GM13977 (cell line): ENCODE results near the gene CARD18.
"Not testable (repeated sequence)": the region's sequence is repeated elsewhere in the genome, so short reads cannot be mapped to it uniquely, and the experiment has no call there.

Experiments
- DNase-seq: peaks from one replicate; pipeline ENCODE4 v3.0.0; 2012; ENCODE audit warnings: low spot score
- in situ Hi-C: fragments of 300-500 bp; cut with MboI; formaldehyde crosslinking; loops from one replicate; pipeline ENCODE4 v1.12.0; 2022; ENCODE audit warnings: low sequenced_read_pairs, low pct_unique_long_range_greater_than_20kb, mixed read lengths, inconsistent platforms; ENCODE audit not compliant: unreplicated experiment
- TF ChIP-seq, protein P1 (sequence below): IDR thresholded peaks from 2 replicates; pipeline ENCODE4 v1.5.1; 2012; ENCODE audit warnings: mild to moderate bottlenecking, control low read depth; ENCODE audit not compliant: insufficient read depth; ENCODE audit errors: extremely low read depth, missing control alignments

The CARD18 gene

DNA sequence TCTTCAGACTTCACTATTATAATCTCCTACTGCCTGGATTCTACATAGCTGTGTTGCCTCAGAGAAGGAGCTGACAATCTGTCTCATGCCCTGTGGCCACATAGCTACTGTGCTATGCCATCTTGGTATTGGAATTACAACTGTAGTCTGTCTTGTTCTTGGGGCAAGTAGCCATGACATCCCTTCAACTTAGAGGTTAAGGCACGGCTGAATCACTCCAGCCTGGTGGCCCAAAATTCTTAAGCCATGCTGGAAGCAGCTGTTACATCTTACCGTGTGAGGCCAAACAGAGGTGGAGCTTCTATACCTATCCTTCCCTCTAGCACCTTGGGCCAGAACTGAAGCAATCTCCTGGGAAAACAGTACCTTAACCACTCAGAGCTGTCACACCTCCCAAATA lies 14.8 kb downstream of the CARD18 start:
- DNase-seq, result no peak
- in situ Hi-C loops, result no loop called here
- TF ChIP-seq, protein P1, sequence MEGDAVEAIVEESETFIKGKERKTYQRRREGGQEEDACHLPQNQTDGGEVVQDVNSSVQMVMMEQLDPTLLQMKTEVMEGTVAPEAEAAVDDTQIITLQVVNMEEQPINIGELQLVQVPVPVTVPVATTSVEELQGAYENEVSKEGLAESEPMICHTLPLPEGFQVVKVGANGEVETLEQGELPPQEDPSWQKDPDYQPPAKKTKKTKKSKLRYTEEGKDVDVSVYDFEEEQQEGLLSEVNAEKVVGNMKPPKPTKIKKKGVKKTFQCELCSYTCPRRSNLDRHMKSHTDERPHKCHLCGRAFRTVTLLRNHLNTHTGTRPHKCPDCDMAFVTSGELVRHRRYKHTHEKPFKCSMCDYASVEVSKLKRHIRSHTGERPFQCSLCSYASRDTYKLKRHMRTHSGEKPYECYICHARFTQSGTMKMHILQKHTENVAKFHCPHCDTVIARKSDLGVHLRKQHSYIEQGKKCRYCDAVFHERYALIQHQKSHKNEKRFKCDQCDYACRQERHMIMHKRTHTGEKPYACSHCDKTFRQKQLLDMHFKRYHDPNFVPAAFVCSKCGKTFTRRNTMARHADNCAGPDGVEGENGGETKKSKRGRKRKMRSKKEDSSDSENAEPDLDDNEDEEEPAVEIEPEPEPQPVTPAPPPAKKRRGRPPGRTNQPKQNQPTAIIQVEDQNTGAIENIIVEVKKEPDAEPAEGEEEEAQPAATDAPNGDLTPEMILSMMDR, result no peak

DNA sequence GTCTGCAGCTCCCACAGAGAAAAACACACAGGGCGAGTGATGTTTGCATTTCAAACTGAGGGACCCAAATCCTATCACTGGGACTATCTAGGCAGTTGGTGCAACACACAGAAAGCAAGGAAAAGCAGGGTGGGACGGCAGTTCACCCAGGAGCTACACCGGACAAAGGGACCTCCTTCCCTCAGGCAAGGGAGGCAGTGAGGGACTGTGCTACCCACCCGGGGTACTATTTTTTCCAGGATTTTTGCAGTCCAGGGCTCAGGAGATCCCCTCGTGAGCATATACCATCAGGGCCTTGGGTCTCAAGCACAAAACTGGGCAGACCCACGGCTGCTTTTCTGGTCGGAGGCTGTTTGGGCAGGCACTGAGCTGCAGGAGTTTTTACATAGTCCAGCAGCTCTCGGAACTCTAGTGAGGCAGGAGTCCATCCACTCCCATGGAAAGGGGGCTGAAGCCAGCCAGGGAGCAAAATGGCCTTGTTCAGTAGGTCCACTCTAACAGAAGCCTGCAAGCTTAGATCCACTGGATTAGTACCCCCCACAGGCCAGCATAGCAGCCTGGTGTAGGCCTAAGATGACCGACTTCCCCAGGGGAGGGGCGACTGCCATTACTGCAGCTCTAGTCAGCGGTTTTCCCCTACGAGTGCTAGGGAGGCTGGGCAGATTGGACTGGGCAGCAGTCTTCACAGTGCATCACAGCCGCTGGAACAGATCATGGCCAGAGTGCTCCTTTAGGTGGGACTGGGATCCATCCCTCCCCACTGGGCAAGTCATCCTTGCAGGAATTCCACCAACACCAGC lies 28.2 kb downstream of the CARD18 start:
- TF ChIP-seq, protein P1, result no peak
- DNase-seq, result no peak
- in situ Hi-C loops, result no loop called here

DNA sequence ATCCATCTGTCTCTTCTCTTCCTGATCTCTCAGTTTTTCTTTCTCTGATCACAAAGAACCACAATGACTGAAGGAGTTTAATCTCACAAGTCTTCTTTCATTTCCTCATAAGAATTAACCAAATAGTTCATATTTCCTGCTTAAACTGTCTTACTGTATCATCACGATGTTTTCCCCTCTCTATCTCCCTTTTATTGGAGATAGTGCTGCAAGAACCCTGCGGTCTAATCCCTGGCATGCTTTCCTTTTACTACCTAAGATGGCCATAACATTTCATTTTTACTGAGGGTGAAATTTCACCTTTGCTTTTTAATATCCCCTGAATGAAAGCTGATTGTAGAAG lies 28.9 kb downstream of the CARD18 start:
- DNase-seq, result no peak
- in situ Hi-C loops, result no loop called here
- TF ChIP-seq, protein P1, result no peak

DNA sequence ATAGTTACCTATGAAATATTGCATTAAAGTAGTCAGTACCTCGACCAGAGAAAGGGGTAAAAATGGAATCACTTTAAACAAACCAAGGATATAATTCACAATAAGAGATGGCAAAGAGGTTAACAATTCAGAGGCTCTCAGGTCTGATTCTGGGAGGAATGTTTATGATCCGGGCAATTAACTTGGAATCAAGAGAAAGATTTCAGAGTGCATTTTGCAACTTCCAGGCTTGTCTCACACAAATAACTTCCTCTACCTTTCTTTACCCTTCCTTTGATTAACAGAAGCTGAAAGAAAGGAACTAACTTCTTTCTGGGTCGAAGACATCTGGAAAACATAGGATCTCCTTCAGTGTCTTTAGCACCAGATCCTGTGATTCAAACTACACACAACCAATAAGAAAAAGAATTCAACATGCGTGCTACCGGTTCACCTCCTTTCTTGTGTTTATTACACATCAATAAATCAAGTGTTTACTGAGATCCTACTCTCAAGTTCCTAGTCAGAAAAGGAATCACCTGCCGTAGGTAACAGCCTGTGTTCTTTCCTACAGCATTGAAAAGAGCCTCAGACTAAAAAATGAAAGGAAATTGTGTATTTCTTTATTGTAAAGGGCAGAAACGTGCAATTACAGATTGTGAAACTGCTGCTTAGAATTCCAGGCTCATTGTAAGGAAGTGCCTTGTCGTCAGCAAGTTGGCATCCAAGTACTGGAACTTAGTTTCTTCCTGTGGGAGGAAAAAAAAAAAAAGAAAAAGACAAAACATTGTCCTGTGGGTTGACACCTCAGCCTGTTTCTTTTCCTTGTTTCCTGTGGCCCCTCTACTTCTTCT lies 29.5 kb downstream of the CARD18 start:
- no peak for DNase-seq
- TF ChIP-seq, protein P1, result no peak
- in situ Hi-C loops, result no loop called here

DNA sequence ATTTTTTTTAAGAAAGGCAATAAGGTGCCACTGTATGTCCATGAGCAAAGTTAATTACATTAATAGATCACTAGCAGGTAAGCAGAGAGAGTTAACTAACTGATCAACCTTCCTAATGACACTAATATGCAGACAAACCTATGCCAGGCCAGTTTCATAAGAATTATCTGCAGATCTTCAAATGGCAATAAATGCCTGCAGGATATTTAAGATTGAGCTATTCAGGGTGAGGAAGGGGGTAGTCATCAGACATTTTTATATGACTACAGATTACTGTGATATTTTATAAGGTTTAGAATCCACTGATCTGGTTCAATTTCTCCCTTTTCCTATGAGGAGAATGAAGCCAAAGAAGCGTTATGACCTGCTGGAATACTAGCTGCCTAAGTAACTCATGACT lies 30.2 kb downstream of the CARD18 start:
- TF ChIP-seq, protein P1, result no peak
- in situ Hi-C loops, result no loop called here
- no peak for DNase-seq

- TF ChIP-seq, protein P1, result no peak
- in situ Hi-C loops, result no loop called here
- no peak for DNase-seq
These were observed 31.3 kb downstream of the CARD18 start for GRCh38 chr11:105108247-105108646.

DNA sequence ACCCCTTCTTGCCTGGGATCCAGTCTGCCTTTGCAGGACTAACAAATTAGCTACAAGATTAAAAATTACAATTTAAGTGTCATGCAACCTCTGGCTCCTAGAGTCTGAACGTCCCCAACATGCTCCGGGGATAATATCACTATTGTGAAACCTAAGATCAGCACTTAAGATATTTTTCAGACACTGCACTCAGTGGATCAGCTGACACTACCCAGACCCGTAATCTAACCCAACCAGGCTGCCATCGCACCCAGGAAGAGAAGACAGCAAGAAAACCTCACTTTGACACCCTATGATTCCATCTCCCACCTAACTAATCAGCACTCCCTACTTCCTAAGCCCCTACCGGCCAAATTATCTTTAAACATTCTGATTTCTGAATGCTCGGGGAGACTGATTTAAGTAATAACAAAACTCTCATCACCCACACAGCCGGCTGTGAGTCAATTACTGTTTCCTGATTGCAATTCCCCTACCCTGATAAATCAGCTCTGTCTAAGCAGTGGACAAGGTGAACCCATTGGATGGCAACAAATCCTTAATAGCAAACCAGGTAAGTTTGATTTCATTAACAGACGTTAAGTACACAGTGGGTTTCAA lies 32.2 kb downstream of the CARD18 start:
- DNase-seq, in situ Hi-C loops: not testable (repeated sequence)
